ENCODE results near the gene PGS1.

DNA sequence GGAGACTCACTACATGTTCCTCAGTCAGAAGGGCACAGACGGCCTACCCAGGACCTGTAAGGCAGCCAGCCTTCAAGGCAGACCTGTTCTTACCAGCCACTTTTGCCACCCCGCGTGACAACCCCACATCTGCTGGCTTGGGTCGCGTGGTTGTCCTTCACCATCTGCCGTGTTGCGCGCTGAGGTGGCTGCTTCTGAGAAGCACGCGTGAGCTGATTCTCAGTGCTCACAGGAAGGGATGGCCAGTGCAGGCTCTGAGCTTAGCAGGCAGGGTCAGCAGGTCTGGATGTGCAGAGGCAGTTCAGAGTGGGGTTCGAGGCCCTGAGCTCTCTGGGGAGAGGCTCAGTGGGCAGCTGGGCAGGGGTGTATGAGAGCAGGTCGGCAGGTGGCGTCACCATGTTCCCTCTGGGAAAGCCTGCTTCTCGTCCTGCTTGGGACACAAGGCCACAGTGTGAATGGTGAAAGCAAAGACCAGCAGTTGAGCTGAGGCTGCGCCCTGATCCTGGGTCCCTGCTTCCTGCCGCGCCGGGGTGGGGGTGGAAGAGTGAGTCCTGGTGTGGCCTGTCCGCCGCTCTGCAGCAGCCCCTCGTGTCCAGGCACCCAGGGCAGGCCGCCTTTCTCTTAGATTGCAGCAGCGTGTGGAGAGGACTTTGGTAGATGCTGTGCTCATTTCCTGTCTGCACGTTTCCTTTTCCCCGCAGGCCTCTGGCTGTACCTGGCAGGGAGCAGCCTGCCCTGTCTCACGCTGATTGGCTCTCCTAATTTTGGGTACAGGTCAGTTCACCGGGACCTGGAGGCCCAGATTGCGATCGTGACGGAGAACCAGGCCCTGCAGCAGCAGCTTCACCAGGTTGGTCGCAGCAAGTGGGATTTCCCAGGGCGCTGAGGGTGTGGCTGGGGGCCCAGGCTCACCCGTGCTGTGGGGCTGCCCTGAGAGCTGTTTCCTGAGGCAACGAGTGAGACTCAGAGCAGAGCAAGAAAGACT, 36.0 kb downstream of the PGS1 start:
- TF ChIP-seq, protein P1, sequence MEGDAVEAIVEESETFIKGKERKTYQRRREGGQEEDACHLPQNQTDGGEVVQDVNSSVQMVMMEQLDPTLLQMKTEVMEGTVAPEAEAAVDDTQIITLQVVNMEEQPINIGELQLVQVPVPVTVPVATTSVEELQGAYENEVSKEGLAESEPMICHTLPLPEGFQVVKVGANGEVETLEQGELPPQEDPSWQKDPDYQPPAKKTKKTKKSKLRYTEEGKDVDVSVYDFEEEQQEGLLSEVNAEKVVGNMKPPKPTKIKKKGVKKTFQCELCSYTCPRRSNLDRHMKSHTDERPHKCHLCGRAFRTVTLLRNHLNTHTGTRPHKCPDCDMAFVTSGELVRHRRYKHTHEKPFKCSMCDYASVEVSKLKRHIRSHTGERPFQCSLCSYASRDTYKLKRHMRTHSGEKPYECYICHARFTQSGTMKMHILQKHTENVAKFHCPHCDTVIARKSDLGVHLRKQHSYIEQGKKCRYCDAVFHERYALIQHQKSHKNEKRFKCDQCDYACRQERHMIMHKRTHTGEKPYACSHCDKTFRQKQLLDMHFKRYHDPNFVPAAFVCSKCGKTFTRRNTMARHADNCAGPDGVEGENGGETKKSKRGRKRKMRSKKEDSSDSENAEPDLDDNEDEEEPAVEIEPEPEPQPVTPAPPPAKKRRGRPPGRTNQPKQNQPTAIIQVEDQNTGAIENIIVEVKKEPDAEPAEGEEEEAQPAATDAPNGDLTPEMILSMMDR (IDR thresholded peaks at IDR 0.05), result no peak
- TF ChIP-seq POLR2A (IDR thresholded peaks at IDR 0.05) (no peak), POLR2AphosphoS5 (IDR thresholded peaks at IDR 0.05) (no peak)

Data from prostate gland (tissue), 2 donors.